ENCODE results near the gene CCDC198.

CCDC198 gene

DNA sequence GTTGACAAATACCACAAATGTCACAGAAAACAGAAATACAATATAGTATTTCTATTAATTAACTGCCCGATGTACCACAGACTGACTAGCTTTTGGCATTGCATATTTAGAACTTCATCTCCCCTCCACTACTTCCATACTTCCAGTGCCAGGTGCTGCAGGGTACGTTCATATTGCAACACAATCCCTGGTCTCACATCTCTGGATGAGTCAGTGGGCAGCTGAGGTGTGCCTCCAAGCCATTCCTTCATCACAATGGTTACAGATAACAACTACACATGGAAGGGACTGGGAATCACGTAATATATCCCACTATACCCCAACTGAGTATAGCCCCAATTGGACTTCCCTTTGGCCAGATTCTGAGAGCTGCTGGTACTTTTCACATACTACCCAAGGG, 31.1 kb downstream of the CCDC198 start:
- no peak for DNase-seq

- no peak for DNase-seq
Measured at GRCh38 chr14:57461777-57462320, 31.8 kb downstream of the CCDC198 start.

GRCh38 chr14:57435923-57436322, 57.7 kb downstream of the CCDC198 start:
- no peak for DNase-seq

GRCh38 chr14:57420986-57421385, 72.7 kb downstream of the CCDC198 start:
- no peak for DNase-seq

GRCh38 chr14:57420033-57420432, 73.6 kb downstream of the CCDC198 start:
- no peak for DNase-seq
